D341Med (cell line): ENCODE measurements around the gene GALNT10.

Experiments
- DNase-seq: peaks from one replicate; pipeline ENCODE4 v3.0.0; 2012; ENCODE audit warnings: low spot score

GALNT10 gene

GRCh38 chr5:154179846-154180710 lies 10.5 kb upstream of the GALNT10 start:
- peak; percentile 72 for DNase-seq

DNA sequence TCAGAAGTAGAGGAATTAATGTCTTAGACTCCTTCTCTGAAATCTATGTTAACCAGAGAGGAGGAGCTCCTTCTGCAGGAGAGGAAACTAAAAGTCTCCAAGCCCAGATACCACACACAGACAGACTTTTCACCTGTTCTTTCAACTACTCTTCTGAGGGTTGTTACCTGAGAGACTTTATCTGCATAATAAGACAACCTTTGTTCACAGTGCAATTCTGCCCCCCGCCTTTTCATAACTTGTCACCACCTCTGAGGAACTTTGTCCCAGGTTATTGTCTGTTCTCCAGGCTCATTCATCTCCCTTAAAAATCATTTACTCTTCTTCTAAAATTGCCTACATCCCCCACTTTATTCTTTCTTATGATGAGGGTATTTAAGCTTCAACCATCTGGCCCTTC lies 9.4 kb upstream of the GALNT10 start:
- DNase-seq, result no peak

DNA sequence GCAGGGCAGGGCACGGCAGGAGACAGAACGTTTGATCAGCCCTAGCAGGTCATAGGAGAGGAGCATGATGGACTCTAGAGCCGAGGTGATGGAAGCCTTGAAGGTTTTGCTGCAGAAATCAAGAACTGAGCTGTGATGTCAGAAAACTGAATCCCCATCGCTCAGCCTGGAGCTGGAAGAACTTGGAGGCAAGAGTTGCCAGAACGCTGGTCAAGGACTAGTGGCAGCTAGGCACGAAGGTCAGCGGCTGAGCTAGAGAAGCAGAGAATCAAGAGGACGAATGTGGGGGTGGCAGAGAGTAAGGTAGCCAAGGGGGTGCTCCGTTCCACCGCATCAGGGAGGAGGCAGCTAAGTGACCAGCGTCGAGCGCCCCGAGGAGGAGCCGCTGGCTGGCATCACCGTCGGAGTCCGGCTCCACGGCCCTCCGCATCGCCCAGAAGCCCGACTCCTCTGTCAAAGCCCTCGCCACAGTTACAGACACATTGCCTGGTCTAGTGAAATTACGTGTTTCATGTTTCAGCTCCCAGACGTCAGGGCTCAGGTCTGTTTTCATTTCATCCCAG lies 1.2 kb upstream of the GALNT10 start:
- no peak for DNase-seq

DNA sequence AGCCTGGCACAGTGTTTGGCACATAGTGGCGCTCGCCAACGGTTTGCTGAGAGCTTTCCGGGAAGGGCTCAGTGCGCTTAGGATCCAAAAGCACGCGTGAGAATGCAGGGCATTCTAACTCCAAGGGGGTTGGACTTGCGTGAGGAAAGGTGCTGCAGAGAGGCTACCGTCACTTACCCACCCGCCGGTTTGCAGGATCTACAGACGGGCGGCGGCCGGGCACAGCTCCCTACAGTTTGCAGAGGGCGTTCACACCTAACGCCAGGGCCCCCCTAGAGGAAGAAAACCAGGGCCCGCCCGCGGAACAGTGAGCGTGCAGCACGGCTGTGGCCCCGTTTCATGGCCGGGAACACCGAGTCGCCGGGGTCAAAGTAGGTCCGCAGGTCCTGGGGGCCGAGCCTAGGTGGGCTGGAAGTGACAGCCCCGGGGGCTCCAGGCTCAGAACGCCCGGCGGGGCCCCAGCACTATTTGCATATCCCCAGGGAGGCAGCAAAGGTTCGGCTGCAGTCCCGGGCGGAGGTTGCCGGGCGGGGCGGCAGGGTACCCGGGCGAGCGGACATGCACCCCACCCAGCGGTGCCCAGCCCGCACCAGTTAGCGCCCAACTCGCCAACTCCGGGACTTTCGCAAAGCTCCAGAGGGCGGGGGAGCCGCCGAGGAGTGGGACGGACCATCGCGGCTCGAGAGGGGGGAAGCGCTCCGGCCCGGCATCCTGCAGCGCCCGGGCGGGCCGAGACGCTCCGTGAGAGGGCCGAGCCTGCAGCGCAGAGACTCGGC lies 526 bp upstream of the GALNT10 start:
- DNase-seq, result peak; percentile 91

GRCh38 chr5:154191467-154192261 lies 1.1 kb downstream of the GALNT10 start:
- no peak for DNase-seq

DNA sequence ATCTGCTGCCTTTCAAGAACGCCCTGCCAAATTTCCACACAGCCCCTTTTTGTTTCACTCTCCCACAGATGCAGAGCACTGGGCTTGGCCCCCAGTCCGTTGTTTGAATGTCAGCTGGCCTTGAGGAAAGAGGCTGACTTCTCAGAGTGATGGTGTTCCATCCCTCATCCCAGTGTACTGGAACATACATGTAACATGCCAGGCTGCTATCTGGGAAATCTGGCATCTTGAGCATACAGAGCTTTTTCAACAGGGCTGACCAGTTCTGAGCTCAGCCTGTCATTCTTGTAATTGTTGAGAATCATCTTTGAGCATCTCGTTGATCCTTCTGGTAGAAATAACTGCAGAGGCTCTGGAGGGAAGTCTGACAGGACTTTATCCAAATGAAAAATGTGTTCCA lies 2.8 kb downstream of the GALNT10 start:
- no peak for DNase-seq

DNA sequence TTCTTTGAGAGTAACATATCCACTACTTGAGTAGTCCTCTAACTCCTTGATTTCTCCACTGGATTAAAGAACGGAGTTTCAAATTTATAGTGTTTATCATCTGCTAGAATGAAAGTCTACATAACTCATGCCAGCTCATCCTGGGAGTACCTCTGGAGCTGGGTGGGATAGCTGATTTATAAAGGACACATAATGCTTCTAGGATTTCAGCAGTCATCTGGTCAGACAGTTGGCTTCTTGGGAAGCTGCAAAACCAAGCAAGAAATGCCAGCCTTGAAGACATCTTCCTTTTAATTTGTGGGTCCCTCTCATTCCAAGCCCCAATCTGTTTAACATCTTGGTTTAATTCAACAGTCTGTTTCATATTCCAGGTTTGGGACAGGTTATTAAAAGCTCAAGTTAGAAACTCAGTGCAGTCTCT lies 3.2 kb downstream of the GALNT10 start:
- no peak for DNase-seq

DNA sequence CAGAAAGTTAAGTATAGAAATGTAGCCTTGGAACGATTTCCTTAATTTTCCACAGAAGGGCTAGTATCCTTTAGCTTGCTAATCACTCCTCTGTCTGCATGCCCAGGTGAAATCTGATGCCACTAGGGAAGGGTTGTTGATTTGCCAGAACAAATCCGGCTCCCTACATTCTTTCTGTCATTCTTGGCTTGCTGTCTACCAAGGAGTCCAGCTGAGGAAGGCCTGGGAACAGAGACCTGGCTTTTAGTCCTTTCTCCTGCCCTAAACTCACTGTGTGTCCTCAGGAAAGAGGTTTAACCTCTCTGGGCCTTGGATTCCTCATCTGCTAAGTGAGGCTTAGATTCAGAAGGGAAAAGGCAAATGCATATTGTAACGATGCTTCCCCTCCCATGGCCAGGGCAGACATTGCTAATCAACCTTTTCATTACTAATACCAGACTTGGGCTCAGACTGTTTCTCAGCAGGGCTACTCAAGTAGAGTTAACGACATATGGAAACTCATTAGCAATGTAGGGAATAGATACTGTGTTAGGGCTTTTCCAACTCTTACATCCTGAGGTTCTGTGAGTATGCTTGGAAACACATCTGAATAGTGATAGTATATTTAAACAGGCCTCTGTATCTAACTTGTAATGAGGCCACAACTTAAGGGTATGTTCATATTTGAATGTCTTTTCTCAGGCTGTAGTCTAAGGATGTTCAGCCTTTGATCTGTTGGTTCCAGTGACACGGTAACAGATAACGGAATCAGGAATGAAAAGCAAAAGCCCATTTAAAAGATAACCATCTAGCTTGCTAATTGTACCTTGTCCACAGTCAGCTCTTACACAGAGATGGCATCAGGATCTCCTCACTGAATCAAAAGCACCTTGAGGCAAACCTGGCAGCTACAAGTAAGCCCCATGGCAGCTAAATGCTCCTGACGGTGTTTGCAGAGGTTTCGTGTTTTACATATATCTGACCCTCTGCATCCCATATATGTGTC lies 4.1 kb downstream of the GALNT10 start:
- no peak for DNase-seq

GRCh38 chr5:154196281-154196680 lies 5.7 kb downstream of the GALNT10 start:
- no peak for DNase-seq

GRCh38 chr5:154196955-154197652 lies 6.6 kb downstream of the GALNT10 start:
- no peak for DNase-seq

DNA sequence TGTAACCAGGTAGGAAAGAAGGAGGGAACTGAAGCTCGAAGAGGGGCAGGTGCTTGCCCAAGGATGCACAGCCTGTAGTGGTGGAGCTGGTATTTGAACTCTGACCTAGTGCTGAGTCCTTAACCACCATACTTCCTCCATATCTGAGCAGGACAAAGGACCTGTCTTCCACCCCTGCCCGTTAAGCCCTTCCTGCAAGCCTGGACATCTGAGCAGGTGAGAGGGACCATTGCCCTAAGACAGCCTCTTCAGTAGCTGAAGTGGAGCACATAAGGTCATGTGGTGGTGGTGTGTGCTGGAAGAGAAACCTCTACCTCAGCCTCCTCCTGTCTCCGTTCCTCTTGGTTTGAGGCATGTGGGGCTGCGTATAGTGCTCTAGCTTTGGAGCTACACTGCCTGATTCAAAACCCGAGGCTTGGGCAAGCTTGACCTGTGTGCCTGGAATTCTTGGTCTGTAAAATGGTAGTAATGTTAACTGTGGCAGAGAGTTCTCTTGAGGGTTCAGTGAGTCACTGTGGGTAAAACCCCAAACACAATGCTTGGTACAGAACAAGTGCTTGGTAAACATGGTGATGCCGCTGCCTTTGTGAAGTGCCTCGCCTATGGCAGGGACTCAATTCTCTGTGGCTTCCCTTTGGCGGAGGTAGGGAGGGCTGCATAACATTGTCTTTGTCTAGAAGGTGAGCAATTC lies 7.4 kb downstream of the GALNT10 start:
- DNase-seq, result no peak

- no peak for DNase-seq
Observed at GRCh38 chr5:154198611-154199230, 8.2 kb downstream of the GALNT10 start.

DNA sequence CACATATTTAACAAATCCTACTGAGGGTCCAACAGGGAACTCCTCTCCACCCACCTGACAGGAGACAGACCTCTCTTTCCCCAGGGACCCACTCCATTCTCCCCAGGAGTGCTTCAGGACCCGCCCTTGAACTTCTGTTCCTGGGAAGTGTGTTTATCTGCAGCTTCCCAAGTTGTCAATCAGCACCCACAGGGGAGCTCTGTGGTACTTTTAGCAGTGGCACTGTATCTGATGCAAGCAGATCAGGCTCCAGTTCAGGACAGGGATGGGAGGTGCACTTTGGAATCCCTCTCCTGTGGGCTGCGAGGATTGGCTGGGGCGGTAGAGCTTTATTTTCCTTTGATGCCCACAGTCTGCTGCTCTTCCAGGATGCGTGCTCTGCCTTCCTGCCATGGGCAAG lies 8.7 kb downstream of the GALNT10 start:
- DNase-seq, result no peak

- no peak for DNase-seq
Observed at GRCh38 chr5:154199671-154200220, 9.2 kb downstream of the GALNT10 start.

DNA sequence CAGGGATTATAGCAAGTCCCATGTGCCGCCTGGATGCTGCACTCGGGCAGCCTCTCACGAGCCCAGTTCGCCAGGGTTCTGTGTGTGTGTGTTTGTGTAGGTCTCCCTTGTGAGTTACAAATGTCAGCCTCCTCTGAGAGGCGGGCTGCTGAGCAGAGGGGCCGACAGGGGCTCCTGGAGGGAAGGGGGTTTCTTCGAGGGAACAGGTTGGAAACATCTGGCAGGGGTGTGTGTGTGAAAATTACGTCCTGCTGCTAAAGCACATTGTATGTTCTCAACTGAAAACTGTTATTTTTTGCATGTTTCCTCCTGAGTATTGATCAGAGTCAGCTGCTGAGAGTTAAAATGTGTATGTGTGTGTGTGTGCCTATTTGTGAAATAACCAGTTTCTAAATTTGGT lies 9.7 kb downstream of the GALNT10 start:
- peak; percentile 51 for DNase-seq

GRCh38 chr5:154201108-154201769 lies 10.7 kb downstream of the GALNT10 start:
- no peak for DNase-seq

DNA sequence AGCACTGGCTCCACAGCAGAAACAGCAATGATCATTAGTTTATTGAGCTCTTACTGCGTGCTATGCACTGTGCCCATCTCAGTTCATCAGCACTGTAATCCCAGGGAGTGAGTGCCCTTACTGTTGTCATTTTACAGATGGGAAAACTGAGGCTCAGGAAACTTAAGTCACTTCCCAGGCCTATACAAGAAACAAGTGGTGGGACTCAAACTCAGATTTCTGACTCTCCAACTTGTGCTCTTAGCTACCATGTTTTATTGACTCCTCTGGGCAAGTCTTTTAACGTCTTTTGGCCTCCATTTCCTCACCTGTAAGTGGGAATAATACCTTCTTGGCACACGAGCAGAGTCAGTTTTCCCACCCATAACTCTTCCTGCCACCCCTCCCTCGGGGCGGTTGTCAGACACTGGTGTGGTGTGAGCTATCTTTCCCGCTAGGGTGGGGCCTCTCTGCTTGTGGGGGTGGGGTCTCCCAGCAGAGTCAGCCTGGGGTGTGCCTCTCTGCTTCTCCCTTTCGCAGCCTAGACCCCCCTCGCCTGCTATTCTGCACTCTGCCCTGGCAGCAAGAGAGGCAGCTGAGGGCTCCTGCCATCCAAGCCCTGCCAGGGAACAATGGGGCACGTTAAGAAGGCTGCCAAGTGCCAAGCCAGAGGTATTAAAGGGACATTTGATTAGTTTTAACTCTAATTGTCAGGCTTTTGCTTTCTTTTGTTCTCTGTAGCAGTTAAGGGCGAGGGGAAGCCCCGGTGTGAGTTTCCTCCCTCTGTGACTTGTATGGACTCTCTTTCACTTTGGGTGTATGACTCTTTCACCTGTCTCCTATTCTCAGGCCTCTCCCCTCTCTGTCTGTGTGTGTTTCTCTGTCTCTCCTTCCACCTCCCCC lies 12.1 kb downstream of the GALNT10 start:
- DNase-seq, result no peak
